Liver (tissue), 9 donors: ENCODE data around the gene LIMS1. TPM values are rescaled to one million over a fixed set of nuclear protein-coding genes. Genes with fewer than 3 reads are reported as not detected.
"Not testable (repeated sequence)": the region's sequence is repeated elsewhere in the genome, so short reads cannot be mapped to it uniquely, and the experiment has no call there.

Source experiments
- DNase-seq: peaks from one replicate; pipeline ENCODE4 v3.0.0-alpha.2; 2017; ENCODE audit warnings: low spot score
- H3K27ac ChIP-seq, 2 donors: one replicate each; pipeline ENCODE4 v1.7.0; 2013; ENCODE audit warnings: inconsistent platforms in 2 of 2, low read length in 2 of 2, control low read depth in 1 of 2, low read depth in 1 of 2, mild to moderate bottlenecking in 1 of 2
- H3K27me3 ChIP-seq, 4 donors: one replicate each; pipeline versions ENCODE4 v1.6.1 to v1.7.0; 2013; ENCODE audit warnings: low read length in 3 of 4, inconsistent platforms in 1 of 4, mild to moderate bottlenecking in 1 of 4, moderate library complexity in 1 of 4; ENCODE audit not compliant: control insufficient read depth in 4 of 4, insufficient read depth in 4 of 4
- H3K36me3 ChIP-seq, 4 donors: one replicate each; pipeline versions ENCODE4 v1.6.1 to v1.7.0; 2013; ENCODE audit warnings: low read length in 3 of 4, mild to moderate bottlenecking in 3 of 4, low read depth in 1 of 4, moderate library complexity in 1 of 4; ENCODE audit not compliant: control insufficient read depth in 4 of 4, insufficient read depth in 3 of 4
- H3K4me1 ChIP-seq, 4 donors: one replicate each; pipeline versions ENCODE4 v1.6.1 to v1.7.0; 2013; ENCODE audit warnings: low read length in 3 of 4, mild to moderate bottlenecking in 3 of 4, moderate library complexity in 1 of 4; ENCODE audit not compliant: control insufficient read depth in 4 of 4, insufficient read depth in 4 of 4
- H3K4me3 ChIP-seq, 3 donors: one replicate each; pipeline versions ENCODE4 v1.6.1 to v1.7.0; 2013; ENCODE audit warnings: low read length in 3 of 3, control low read depth in 1 of 3, low read depth in 1 of 3, mild to moderate bottlenecking in 1 of 3
- H3K9ac ChIP-seq, 2 donors: one replicate each; pipeline ENCODE4 v1.7.0; 2013; ENCODE audit warnings: low read length in 2 of 2, mild to moderate bottlenecking in 2 of 2, moderate library complexity in 2 of 2, control low read depth in 1 of 2, low read depth in 1 of 2
- H3K9me3 ChIP-seq, 4 donors: one replicate each; pipeline versions ENCODE4 v1.6.1 to v1.7.0; 2013; ENCODE audit warnings: low read length in 3 of 4; ENCODE audit not compliant: control insufficient read depth in 4 of 4
- ATF3 ChIP-seq: IDR thresholded peaks from 2 replicates; pipeline ENCODE4 v1.6.1; 2016; ENCODE audit warnings: antibody characterized with exemption
- EGR1 ChIP-seq, 2 donors: IDR thresholded peaks; 2 replicates each; pipeline ENCODE4 v1.6.1; 2016 to 2018; ENCODE audit warnings: antibody characterized with exemption in 2 of 2, low read depth in 2 of 2
- FOXA1 ChIP-seq: IDR thresholded peaks from 2 replicates; pipeline ENCODE4 v1.6.1; 2016; ENCODE audit warnings: antibody characterized with exemption
- FOXA2 ChIP-seq: IDR thresholded peaks from 2 replicates; pipeline ENCODE4 v1.6.1; 2016; ENCODE audit warnings: antibody characterized with exemption
- GABPA ChIP-seq, 2 donors: IDR thresholded peaks in 1 of 2; conservative IDR thresholded peaks in 1 of 2; 2 replicates each; pipeline ENCODE4 v1.6.1; 2016; ENCODE audit warnings: antibody characterized with exemption in 2 of 2, mild to moderate bottlenecking in 1 of 2, moderate library complexity in 1 of 2
- HNF4A ChIP-seq, 2 donors: conservative IDR thresholded peaks; 2 replicates each; pipeline ENCODE4 v1.6.1; 2016; ENCODE audit warnings: antibody characterized with exemption in 2 of 2, mild to moderate bottlenecking in 2 of 2
- HNF4G ChIP-seq: IDR thresholded peaks from 2 replicates; pipeline ENCODE4 v1.6.1; 2016; ENCODE audit warnings: antibody characterized with exemption
- JUND ChIP-seq, 2 donors: IDR thresholded peaks; 2 replicates each; pipeline ENCODE4 v1.6.1; 2016; ENCODE audit warnings: antibody characterized with exemption in 2 of 2
- MAX ChIP-seq: IDR thresholded peaks from 2 replicates; pipeline ENCODE4 v1.6.1; 2016; ENCODE audit warnings: antibody characterized with exemption
- NR2F2 ChIP-seq: IDR thresholded peaks from 2 replicates; pipeline ENCODE4 v1.6.1; 2016; ENCODE audit warnings: antibody characterized with exemption
- RAD21 ChIP-seq, 2 donors: IDR thresholded peaks; 2 replicates each; pipeline ENCODE4 v1.6.1; 2016; ENCODE audit warnings: antibody characterized with exemption in 2 of 2, mild to moderate bottlenecking in 2 of 2
- RXRA ChIP-seq, 2 donors: IDR thresholded peaks; 2 replicates each; pipeline ENCODE4 v1.6.1; 2017 to 2018; ENCODE audit warnings: antibody characterized with exemption in 2 of 2, mild to moderate bottlenecking in 1 of 2
- SP1 ChIP-seq: IDR thresholded peaks from 2 replicates; pipeline ENCODE4 v1.6.1; 2018; ENCODE audit warnings: antibody characterized with exemption, mild to moderate bottlenecking
- TAF1 ChIP-seq: conservative IDR thresholded peaks from 2 replicates; pipeline ENCODE4 v1.6.1; 2016; ENCODE audit warnings: antibody characterized with exemption, mild to moderate bottlenecking
- YY1 ChIP-seq: IDR thresholded peaks from 2 replicates; pipeline ENCODE4 v1.6.1; 2016; ENCODE audit warnings: antibody characterized with exemption, mild to moderate bottlenecking
- ZBTB33 ChIP-seq: IDR thresholded peaks from 2 replicates; pipeline ENCODE4 v1.6.1; 2016; ENCODE audit warnings: antibody characterized with exemption
- WGBS: extraction: QIAGEN DNeasy Blood & Tissue Kit; methylation state at CpG from one replicate; pipeline ENCODE4 v1.1.7; 2013; 5-methylcytosine and 5-hydroxymethylcytosine counted together
- polyA plus RNA-seq, 2 donors: library from polyadenylated mRNA; stranded (reverse) in 1 of 2; unstranded in 1 of 2; fragments of 200-250 nt in 1 of 2; fragments of >200 nt in 1 of 2; fragmentation: Nextera tagmentation in 1 of 2; extraction: Ambion mirVana in 1 of 2; gene quantifications; one replicate each; pipeline versions ENCODE4 v1.2.1 to v1.2.3, GENCODE V29; 2013 to 2015
- total RNA-seq, 2 donors: library from RNA; depleted of rRNA; stranded (reverse); fragments of >200 nt; gene quantifications; one replicate each; pipeline ENCODE4 v1.2.3, GENCODE V29; 2014
- TF ChIP-seq, protein P1 (sequence below): fragments of 150-350 bp; IDR thresholded peaks from 2 replicates; pipeline ENCODE4 v1.5.1; 2017; ENCODE audit warnings: improper control_type of control experiment, low read depth, low read length; ENCODE audit not compliant: missing input control
- TF ChIP-seq, protein P2 (sequence below): IDR thresholded peaks from 2 replicates; pipeline ENCODE4 v1.6.1; 2016; ENCODE audit warnings: antibody characterized with exemption, mild to moderate bottlenecking
- donor health status: healthy.
- donor health status: healthy.
- donor health status: healthy.
- donor health status: healthy.
- donor health status: healthy.

LIMS1 gene
- total and polyA plus RNA-seq, 4 donors = 10.2 to 37.1 (median 22.1) TPM

- H3K27ac ChIP-seq = no peak overlapping the region
- H3K4me3 ChIP-seq = no peak overlapping the region
- H3K9me3 ChIP-seq = no peaks in the 10 kb centered on the region
- TF ChIP-seq FOXA2 (no peak), ZBTB33 (no peak), TAF1 (no peak)
- H3K27me3 ChIP-seq = no peaks in the 10 kb centered on the region
- no peaks in the 10 kb centered on the region for H3K36me3 ChIP-seq
- WGBS = 75% methylated on average over 2 of the region's 2 CpGs
- DNase-seq = no peak
- H3K4me1 ChIP-seq = peaks cover 0 to 2% (median under 1%) of the 10 kb centered on the region in 4 donors
- H3K9ac ChIP-seq = no peak overlapping the region
These were observed 107.5 kb downstream of the LIMS1 start for GRCh38 chr2:108641756-108642155.

- no peak overlapping the region for H3K4me3 ChIP-seq
- no peaks in the 10 kb centered on the region for H3K27me3 ChIP-seq
- no peak for DNase-seq
- H3K9ac ChIP-seq = no peak overlapping the region
- TF ChIP-seq, protein P1, sequence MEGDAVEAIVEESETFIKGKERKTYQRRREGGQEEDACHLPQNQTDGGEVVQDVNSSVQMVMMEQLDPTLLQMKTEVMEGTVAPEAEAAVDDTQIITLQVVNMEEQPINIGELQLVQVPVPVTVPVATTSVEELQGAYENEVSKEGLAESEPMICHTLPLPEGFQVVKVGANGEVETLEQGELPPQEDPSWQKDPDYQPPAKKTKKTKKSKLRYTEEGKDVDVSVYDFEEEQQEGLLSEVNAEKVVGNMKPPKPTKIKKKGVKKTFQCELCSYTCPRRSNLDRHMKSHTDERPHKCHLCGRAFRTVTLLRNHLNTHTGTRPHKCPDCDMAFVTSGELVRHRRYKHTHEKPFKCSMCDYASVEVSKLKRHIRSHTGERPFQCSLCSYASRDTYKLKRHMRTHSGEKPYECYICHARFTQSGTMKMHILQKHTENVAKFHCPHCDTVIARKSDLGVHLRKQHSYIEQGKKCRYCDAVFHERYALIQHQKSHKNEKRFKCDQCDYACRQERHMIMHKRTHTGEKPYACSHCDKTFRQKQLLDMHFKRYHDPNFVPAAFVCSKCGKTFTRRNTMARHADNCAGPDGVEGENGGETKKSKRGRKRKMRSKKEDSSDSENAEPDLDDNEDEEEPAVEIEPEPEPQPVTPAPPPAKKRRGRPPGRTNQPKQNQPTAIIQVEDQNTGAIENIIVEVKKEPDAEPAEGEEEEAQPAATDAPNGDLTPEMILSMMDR = no peak
- TF ChIP-seq MAX (no peak), HNF4G (no peak), YY1 (no peak), HNF4A (conservative IDR thresholded peaks at IDR 0.05) (no peak), GABPA (IDR thresholded peaks at IDR 0.05 in 1 of 2, conservative IDR thresholded peaks at IDR 0.05 in 1 of 2) (no peak), FOXA1 (no peak), SP1 (no peak), JUND (IDR thresholded peaks at IDR 0.05) (no peak), NR2F2 (no peak), FOXA2 (no peak), RAD21 (IDR thresholded peaks at IDR 0.05) (no peak), ZBTB33 (no peak), RXRA (IDR thresholded peaks at IDR 0.05) (no peak), TAF1 (no peak), EGR1 (IDR thresholded peaks at IDR 0.05; ENCODE audit: low read depth in 2 of 2) (no peak), ATF3 (no peak)
- TF ChIP-seq, protein P2, sequence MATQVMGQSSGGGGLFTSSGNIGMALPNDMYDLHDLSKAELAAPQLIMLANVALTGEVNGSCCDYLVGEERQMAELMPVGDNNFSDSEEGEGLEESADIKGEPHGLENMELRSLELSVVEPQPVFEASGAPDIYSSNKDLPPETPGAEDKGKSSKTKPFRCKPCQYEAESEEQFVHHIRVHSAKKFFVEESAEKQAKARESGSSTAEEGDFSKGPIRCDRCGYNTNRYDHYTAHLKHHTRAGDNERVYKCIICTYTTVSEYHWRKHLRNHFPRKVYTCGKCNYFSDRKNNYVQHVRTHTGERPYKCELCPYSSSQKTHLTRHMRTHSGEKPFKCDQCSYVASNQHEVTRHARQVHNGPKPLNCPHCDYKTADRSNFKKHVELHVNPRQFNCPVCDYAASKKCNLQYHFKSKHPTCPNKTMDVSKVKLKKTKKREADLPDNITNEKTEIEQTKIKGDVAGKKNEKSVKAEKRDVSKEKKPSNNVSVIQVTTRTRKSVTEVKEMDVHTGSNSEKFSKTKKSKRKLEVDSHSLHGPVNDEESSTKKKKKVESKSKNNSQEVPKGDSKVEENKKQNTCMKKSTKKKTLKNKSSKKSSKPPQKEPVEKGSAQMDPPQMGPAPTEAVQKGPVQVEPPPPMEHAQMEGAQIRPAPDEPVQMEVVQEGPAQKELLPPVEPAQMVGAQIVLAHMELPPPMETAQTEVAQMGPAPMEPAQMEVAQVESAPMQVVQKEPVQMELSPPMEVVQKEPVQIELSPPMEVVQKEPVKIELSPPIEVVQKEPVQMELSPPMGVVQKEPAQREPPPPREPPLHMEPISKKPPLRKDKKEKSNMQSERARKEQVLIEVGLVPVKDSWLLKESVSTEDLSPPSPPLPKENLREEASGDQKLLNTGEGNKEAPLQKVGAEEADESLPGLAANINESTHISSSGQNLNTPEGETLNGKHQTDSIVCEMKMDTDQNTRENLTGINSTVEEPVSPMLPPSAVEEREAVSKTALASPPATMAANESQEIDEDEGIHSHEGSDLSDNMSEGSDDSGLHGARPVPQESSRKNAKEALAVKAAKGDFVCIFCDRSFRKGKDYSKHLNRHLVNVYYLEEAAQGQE = no peak
- no peaks in the 10 kb centered on the region for H3K36me3 ChIP-seq
- H3K27ac ChIP-seq = no peak overlapping the region
- 97% methylated on average over 15 of the region's 15 CpGs for WGBS
- H3K4me1 ChIP-seq = peaks cover 0 to 2% (median 0%) of the 10 kb centered on the region in 4 donors
- no peaks in the 10 kb centered on the region for H3K9me3 ChIP-seq
These were observed 109.1 kb downstream of the LIMS1 start for GRCh38 chr2:108643261-108643849.

GRCh38 chr2:108643862-108644261 lies 109.6 kb downstream of the LIMS1 start:
- whole genome bisulfite sequencing = 93% methylated on average over 4 of the region's 4 CpGs
- not testable (repeated sequence) for H3K4me1 ChIP-seq, DNase-seq, H3K27ac ChIP-seq, H3K4me3 ChIP-seq, H3K27me3 ChIP-seq, H3K36me3 ChIP-seq, H3K9me3 ChIP-seq, H3K9ac ChIP-seq
